Loucy (cell line): ENCODE data around the gene SND1.

Experiments
- CTCF ChIP-seq: fragments of 200-600 bp; sonication (generic); conservative IDR thresholded peaks from 2 replicates; pipeline ENCODE4 v1.5.1; 2014; ENCODE audit warnings: mild to moderate bottlenecking, antibody characterized with exemption, low read length
- EZH2phosphoT487 ChIP-seq: fragments of 200-600 bp; IDR thresholded peaks from 2 replicates; pipeline ENCODE4 v1.6.1; 2018; ENCODE audit warnings: antibody characterized with exemption, mild to moderate bottlenecking, moderate library complexity, borderline replicate concordance

GRCh38 chr7:128053991-128054390 lies 402.0 kb downstream of the SND1 start:
- no peak for TF ChIP-seq CTCF
- no peak for TF ChIP-seq EZH2phosphoT487
